Measurements from ENCODE around the gene COL19A1.

Gene COL19A1

DNA sequence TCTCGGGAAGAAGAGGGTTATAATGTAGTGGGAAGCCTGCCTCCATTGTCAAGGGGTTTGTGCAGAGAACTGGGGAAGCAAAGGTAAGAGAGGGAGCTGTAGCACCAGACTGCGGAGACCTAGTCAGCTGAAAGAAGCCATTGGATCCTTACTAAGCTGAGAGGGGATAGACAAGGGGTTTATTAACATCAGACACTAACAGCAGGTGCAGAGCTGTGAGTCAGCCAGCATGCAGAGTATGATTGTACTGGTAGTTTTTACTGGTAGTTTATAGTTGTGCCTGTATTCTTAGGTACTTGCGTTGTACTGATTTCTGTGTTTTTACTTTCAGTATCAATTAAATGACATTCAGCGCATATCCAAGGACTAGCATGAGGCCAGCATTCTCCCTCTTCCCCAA is 17.8 kb upstream of the COL19A1 start:
- no peak for DNase-seq (ENCODE audit: low read depth)
- H3K4me3 ChIP-seq (ENCODE audit: low read depth, low read length), result no peak overlapping the region
- TF ChIP-seq MYC (IDR thresholded peaks at IDR 0.05; ENCODE audit: low read depth, low read length), result no peak
- no peak for TF ChIP-seq POLR2A (IDR thresholded peaks at IDR 0.05; ENCODE audit: extremely low read depth, insufficient read length)
- TF ChIP-seq, protein P1, sequence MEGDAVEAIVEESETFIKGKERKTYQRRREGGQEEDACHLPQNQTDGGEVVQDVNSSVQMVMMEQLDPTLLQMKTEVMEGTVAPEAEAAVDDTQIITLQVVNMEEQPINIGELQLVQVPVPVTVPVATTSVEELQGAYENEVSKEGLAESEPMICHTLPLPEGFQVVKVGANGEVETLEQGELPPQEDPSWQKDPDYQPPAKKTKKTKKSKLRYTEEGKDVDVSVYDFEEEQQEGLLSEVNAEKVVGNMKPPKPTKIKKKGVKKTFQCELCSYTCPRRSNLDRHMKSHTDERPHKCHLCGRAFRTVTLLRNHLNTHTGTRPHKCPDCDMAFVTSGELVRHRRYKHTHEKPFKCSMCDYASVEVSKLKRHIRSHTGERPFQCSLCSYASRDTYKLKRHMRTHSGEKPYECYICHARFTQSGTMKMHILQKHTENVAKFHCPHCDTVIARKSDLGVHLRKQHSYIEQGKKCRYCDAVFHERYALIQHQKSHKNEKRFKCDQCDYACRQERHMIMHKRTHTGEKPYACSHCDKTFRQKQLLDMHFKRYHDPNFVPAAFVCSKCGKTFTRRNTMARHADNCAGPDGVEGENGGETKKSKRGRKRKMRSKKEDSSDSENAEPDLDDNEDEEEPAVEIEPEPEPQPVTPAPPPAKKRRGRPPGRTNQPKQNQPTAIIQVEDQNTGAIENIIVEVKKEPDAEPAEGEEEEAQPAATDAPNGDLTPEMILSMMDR (IDR thresholded peaks at IDR 0.05; ENCODE audit: low read depth, low read length), result no peak
- TF ChIP-seq, protein P2, sequence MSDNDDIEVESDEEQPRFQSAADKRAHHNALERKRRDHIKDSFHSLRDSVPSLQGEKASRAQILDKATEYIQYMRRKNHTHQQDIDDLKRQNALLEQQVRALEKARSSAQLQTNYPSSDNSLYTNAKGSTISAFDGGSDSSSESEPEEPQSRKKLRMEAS (IDR thresholded peaks at IDR 0.05; ENCODE audit: low read depth, low read length), result no peak

DNA sequence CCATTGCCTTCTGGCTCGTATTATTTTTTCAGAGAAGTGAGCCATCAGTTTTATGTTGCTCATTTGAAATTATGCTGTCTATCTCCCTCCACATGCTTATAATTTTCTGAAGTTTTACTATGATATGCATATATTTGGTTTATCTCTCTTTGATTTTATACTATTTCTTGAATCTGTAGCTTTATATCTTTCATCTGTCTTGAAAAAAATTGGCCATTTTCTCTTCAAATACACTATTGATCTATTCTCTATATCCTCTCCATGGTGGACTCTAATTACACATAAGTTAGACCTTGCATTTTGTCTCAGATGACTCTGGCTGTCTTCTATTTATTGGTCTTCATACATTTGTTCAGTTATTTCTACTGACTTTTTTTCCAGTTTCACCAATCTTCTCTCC is 13.7 kb upstream of the COL19A1 start:
- DNase-seq (ENCODE audit: low read depth), result no peak
- no peak overlapping the region for H3K4me3 ChIP-seq (ENCODE audit: low read depth, low read length)
- TF ChIP-seq POLR2A (IDR thresholded peaks at IDR 0.05; ENCODE audit: extremely low read depth, insufficient read length), result no peak
- TF ChIP-seq, protein P2 (IDR thresholded peaks at IDR 0.05; ENCODE audit: low read depth, low read length), result no peak
- no peak for TF ChIP-seq MYC (IDR thresholded peaks at IDR 0.05; ENCODE audit: low read depth, low read length)
- TF ChIP-seq, protein P1 (IDR thresholded peaks at IDR 0.05; ENCODE audit: low read depth, low read length), result no peak

DNA sequence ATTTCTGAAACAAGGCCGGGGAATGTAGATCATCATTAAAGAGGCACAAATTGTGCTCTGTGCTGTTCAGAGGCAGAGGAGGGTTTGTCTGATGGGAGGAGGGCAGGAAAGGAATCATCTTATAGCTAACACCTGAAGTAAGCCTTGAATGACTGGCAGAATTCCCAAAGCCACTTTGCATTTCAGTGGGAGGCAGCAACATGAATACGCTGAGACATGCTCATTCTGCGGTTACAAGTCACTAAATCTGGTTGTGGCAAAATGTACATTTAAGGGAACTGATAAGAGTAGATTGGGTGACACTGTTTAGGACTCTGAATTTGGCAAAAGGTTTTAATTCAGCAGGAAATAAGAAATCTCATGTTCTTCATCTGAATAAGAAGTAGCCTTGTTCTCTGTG is 4.4 kb upstream of the COL19A1 start:
- no peak for TF ChIP-seq MYC (IDR thresholded peaks at IDR 0.05; ENCODE audit: low read depth, low read length)
- TF ChIP-seq, protein P2 (IDR thresholded peaks at IDR 0.05; ENCODE audit: low read depth, low read length), result no peak
- TF ChIP-seq, protein P1 (IDR thresholded peaks at IDR 0.05; ENCODE audit: low read depth, low read length), result no peak
- no peak for TF ChIP-seq POLR2A (IDR thresholded peaks at IDR 0.05; ENCODE audit: extremely low read depth, insufficient read length)
- DNase-seq (ENCODE audit: low read depth), result no peak
- no peak overlapping the region for H3K4me3 ChIP-seq (ENCODE audit: low read depth, low read length)

DNA sequence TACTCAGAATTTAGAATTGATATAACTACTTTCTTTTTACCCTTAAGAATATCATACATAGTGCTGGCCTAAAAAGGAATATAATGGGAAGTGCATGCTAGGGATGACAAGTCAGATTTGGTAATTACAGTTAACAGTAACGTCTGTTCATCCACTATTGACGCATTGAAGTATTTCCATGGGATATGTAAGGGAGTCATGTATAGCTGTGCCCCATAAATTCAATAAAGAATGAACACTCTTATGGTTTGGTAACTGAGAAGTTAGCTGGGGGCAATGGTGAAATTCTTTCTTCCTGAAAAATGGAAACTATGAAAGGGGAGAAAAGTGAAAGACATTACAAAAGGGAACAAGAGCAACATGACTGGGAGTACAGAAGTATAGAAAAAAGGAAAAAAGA is 2.6 kb upstream of the COL19A1 start:
- no peak for DNase-seq (ENCODE audit: low read depth)
- TF ChIP-seq, protein P1 (IDR thresholded peaks at IDR 0.05; ENCODE audit: low read depth, low read length), result no peak
- TF ChIP-seq, protein P2 (IDR thresholded peaks at IDR 0.05; ENCODE audit: low read depth, low read length), result no peak
- no peak for TF ChIP-seq POLR2A (IDR thresholded peaks at IDR 0.05; ENCODE audit: extremely low read depth, insufficient read length)
- no peak for TF ChIP-seq MYC (IDR thresholded peaks at IDR 0.05; ENCODE audit: low read depth, low read length)
- H3K4me3 ChIP-seq (ENCODE audit: low read depth, low read length), result no peak overlapping the region

DNA sequence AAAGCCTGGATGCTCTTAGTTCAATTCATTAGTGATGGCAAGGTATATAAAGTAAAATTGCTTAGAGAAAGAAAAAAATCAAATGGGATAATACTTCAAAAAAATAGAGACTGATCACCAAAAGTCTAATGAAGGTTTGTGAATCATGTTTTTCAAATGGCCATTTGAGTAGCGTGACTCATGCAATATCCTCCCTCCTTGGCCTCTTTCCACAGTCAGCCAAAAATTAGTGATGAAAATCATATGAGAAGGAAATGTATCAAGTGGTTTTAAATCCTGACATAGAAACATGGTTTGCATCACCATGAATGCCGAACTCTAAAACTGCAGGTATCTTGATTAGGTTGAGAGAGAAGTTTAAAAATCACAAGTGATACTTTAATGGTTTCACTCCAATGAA is 1.2 kb upstream of the COL19A1 start:
- TF ChIP-seq, protein P1 (IDR thresholded peaks at IDR 0.05; ENCODE audit: low read depth, low read length), result no peak
- TF ChIP-seq MYC (IDR thresholded peaks at IDR 0.05; ENCODE audit: low read depth, low read length), result no peak
- TF ChIP-seq, protein P2 (IDR thresholded peaks at IDR 0.05; ENCODE audit: low read depth, low read length), result no peak
- no peak for TF ChIP-seq POLR2A (IDR thresholded peaks at IDR 0.05; ENCODE audit: extremely low read depth, insufficient read length)
- no peak for DNase-seq (ENCODE audit: low read depth)
- H3K4me3 ChIP-seq (ENCODE audit: low read depth, low read length), result no peak overlapping the region
